Measurements from ENCODE around the gene GPR63.

Gene GPR63

DNA sequence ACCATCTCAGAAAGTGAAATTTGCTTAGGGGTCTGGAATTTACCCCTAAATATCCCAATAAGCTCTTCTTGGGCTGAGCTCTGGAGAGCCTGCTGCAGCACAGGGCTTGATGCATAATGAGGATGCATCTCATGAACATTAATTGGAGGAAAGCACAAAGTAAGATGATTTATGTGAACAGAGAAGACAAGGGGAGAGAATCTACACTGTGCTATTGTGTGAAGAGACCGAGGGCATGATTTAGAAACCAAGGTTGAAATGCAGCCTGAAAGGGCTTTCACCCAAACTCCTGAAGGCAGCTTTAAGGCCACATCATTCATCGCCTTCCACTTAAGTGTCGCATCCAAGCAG, 27.8 kb upstream of the GPR63 start:
- Histone ChIP-seq H3K27me3 (replicated peaks; ENCODE audit: control insufficient read depth, insufficient read depth, low read length) (no peaks in the 10 kb centered on the region; the same call in 1 of the 2 replicates), H3K4me3 (replicated peaks; ENCODE audit: low read depth, low read length) (no peak overlapping the region), H3K36me3 (ENCODE audit: control insufficient read depth, insufficient read depth, low read length) (no peaks in the 10 kb centered on the region)
- no peak for DNase-seq (ENCODE audit: extremely low read depth, insufficient read length)
- TF ChIP-seq, protein P1, sequence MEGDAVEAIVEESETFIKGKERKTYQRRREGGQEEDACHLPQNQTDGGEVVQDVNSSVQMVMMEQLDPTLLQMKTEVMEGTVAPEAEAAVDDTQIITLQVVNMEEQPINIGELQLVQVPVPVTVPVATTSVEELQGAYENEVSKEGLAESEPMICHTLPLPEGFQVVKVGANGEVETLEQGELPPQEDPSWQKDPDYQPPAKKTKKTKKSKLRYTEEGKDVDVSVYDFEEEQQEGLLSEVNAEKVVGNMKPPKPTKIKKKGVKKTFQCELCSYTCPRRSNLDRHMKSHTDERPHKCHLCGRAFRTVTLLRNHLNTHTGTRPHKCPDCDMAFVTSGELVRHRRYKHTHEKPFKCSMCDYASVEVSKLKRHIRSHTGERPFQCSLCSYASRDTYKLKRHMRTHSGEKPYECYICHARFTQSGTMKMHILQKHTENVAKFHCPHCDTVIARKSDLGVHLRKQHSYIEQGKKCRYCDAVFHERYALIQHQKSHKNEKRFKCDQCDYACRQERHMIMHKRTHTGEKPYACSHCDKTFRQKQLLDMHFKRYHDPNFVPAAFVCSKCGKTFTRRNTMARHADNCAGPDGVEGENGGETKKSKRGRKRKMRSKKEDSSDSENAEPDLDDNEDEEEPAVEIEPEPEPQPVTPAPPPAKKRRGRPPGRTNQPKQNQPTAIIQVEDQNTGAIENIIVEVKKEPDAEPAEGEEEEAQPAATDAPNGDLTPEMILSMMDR (IDR thresholded peaks at IDR 0.05; ENCODE audit: insufficient read depth, low read length, poor library complexity, severe bottlenecking): no peak

DNA sequence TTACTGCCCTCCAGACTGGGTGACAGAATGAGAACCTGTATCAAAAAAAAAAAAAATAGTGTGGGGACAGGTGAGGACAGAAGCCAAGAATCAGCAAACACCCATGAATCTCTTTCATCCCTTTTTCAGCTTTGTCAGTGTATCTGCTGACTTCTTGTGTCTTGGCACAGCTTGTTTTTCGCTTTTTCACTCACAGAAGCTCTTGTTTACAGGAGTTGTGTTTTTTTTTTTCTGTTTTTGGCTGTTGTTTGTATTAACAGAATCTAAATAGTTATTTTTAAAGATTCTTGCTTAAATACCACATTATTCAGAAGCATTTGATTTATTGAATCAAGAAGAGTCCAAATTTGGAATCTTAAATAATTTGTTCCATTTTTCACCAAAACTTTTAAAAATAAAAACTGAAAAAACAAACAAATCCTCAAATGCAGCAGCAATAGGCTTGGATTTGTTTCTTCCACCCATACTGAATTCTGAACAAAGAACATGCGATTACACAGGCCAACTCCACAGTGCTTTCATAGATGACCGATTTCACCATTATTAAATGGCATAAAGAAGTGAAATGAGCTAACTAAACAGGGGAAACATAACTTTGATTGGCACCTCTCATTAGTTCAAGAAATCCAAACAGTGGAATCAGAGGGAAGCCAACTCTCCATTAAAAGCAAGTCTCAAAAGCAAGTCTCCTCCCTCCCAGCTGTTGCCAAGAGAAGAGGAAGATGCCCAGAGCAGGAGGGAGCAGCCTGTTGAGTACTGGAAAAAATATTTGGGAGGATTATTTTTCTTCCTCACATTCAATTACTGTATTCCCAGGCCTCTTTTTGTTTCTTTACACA, 27.2 kb upstream of the GPR63 start:
- TF ChIP-seq, protein P1 (IDR thresholded peaks at IDR 0.05; ENCODE audit: insufficient read depth, low read length, poor library complexity, severe bottlenecking): no peak
- H3K36me3 ChIP-seq (ENCODE audit: control insufficient read depth, insufficient read depth, low read length): no peaks in the 10 kb centered on the region
- DNase-seq (ENCODE audit: extremely low read depth, insufficient read length): no peak
- no peaks in the 10 kb centered on the region; the same call in 1 of the 2 replicates for H3K27me3 ChIP-seq (replicated peaks; ENCODE audit: control insufficient read depth, insufficient read depth, low read length)
- no peak overlapping the region for H3K4me3 ChIP-seq (replicated peaks; ENCODE audit: low read depth, low read length)

DNA sequence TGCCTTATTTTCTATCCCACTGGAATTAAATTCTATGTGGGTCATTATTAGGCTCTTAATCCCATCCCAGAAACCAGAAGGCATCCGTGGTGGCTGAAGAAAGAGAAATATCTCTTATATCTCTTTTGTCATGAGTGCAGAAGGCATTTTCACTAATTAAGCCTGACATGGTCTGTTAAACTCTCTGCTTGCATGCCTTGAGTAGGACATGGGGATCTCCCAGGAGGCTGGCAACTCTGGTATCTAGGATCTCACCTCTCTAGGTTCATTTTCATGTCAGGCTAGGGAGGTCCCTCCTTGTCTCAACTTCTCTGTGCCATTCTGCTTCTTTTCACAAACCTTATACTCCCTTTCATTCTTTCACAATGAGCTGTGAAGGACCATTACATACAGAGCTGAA, 25.3 kb upstream of the GPR63 start:
- TF ChIP-seq, protein P1 (IDR thresholded peaks at IDR 0.05; ENCODE audit: insufficient read depth, low read length, poor library complexity, severe bottlenecking): no peak
- no peak overlapping the region for H3K4me3 ChIP-seq (replicated peaks; ENCODE audit: low read depth, low read length)
- no peaks in the 10 kb centered on the region for H3K36me3 ChIP-seq (ENCODE audit: control insufficient read depth, insufficient read depth, low read length)
- no peak for DNase-seq (ENCODE audit: extremely low read depth, insufficient read length)
- no peaks in the 10 kb centered on the region for H3K27me3 ChIP-seq (replicated peaks; ENCODE audit: control insufficient read depth, insufficient read depth, low read length)

DNA sequence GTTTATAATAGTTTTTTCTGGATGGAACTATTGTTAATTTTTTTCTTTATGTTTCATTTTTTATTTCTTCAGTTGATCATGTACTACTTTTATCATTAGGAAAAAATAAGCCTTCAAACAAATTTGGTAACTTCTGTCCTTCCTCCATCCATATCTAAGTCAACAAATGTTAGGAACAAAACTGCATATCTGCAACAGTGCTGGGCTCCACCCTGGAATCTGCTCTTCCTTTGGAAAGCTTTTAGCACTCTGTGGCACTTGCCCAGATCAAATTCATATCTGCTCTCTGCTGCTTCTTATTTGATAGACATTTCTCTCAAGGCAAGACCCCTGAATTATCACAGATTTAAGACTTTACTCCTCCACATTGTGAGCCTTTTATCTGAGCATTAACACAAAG, 24.3 kb upstream of the GPR63 start:
- H3K36me3 ChIP-seq (ENCODE audit: control insufficient read depth, insufficient read depth, low read length): no peaks in the 10 kb centered on the region
- no peak for DNase-seq (ENCODE audit: extremely low read depth, insufficient read length)
- TF ChIP-seq, protein P1 (IDR thresholded peaks at IDR 0.05; ENCODE audit: insufficient read depth, low read length, poor library complexity, severe bottlenecking): no peak
- no peak overlapping the region for H3K4me3 ChIP-seq (replicated peaks; ENCODE audit: low read depth, low read length)
- no peaks in the 10 kb centered on the region for H3K27me3 ChIP-seq (replicated peaks; ENCODE audit: control insufficient read depth, insufficient read depth, low read length)

DNA sequence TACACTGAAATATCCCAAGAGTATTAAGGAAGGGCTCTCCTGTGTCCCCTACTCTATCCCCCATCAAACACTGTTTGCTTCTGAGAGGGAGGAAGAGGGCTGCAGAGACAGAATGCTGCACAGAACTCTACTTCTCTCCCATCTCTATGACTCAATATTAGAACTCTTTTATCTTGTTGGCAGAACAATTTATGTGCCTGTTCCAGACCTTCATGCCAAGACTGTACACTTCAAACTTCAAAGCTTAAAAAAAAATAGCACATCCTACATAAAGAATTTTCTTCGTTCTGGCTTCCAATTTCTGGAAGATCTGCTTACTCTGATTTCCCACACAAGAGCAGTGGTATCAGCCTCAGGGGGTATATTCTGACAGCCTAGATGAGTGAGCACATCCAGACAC, 19.6 kb upstream of the GPR63 start:
- TF ChIP-seq, protein P1 (IDR thresholded peaks at IDR 0.05; ENCODE audit: insufficient read depth, low read length, poor library complexity, severe bottlenecking): no peak
- no peaks in the 10 kb centered on the region for H3K36me3 ChIP-seq (ENCODE audit: control insufficient read depth, insufficient read depth, low read length)
- no peak overlapping the region for H3K4me3 ChIP-seq (replicated peaks; ENCODE audit: low read depth, low read length)
- H3K27me3 ChIP-seq (replicated peaks; ENCODE audit: control insufficient read depth, insufficient read depth, low read length): no peaks in the 10 kb centered on the region
- no peak for DNase-seq (ENCODE audit: extremely low read depth, insufficient read length)
